Measurements from ENCODE around the gene PAK4. TPM values are rescaled to one million over a fixed set of nuclear protein-coding genes. Genes with fewer than 3 reads are reported as not detected.
A peak's percentile ranks its signal among the peaks of the same experiment; 100 is the strongest.

Gene PAK4
- total RNA-seq, 1 experiment from 2014 or later, result 55.2 TPM

DNA sequence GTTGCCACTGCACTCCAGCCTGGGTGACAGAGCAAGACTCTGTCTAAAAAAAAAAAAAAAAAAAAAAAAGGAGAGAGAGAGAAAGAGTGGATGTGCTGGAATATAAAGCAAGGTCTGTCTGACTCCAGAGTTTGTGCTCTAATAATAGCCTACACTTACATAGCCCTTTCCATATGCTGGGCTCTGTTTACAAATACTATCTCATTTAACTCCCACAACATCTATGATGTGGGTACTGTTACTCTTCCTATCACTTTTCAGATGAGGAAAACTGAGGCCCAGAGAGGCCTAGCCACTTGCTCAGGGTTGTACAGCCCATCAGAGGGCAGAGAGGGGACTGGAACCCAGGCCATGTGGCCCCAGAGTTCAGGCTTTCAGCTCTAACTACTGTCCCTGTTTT, 15.9 kb upstream of the PAK4 start:
- Histone ChIP-seq H3K4me1 (ENCODE audit: insufficient read depth, low read length, poor library complexity, severe bottlenecking) (no peaks in the 10 kb centered on the region), H3K27ac (ENCODE audit: low read depth, low read length, poor library complexity, severe bottlenecking) (no peak overlapping the region), H3K4me3 (ENCODE audit: low read depth, low read length, poor library complexity, severe bottlenecking) (no peak overlapping the region), H3K9me3 (ENCODE audit: low read depth, low read length, poor library complexity, severe bottlenecking) (no peaks in the 10 kb centered on the region), H3K36me3 (ENCODE audit: insufficient read depth, low read length, poor library complexity, severe bottlenecking) (no peaks in the 10 kb centered on the region), H3K27me3 (replicated peaks; ENCODE audit: insufficient read depth, low read depth, low read length, poor library complexity) (no peaks in the 10 kb centered on the region)
- ChIA-PET POLR2A (ENCODE audit: low non-redundant PET) (no interaction called here), CTCF (interaction anchor here (0.7 kb wide), 1 partner anchor 22 kb away, joined by 3 read pairs; no protein-coding TSS in a partner anchor)
- DNase-seq (ENCODE audit: low spot score), result no peak
- intact Hi-C loops (cut with micrococcal nuclease; ENCODE audit: unreplicated experiment), result loop anchor here (10.0 kb wide), 2 partner anchors 135 to 425 kb away; partner anchors contain the start of genes EID2B and FBXO17
- TF ChIP-seq, protein P1, sequence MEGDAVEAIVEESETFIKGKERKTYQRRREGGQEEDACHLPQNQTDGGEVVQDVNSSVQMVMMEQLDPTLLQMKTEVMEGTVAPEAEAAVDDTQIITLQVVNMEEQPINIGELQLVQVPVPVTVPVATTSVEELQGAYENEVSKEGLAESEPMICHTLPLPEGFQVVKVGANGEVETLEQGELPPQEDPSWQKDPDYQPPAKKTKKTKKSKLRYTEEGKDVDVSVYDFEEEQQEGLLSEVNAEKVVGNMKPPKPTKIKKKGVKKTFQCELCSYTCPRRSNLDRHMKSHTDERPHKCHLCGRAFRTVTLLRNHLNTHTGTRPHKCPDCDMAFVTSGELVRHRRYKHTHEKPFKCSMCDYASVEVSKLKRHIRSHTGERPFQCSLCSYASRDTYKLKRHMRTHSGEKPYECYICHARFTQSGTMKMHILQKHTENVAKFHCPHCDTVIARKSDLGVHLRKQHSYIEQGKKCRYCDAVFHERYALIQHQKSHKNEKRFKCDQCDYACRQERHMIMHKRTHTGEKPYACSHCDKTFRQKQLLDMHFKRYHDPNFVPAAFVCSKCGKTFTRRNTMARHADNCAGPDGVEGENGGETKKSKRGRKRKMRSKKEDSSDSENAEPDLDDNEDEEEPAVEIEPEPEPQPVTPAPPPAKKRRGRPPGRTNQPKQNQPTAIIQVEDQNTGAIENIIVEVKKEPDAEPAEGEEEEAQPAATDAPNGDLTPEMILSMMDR (conservative IDR thresholded peaks at IDR 0.05; ENCODE audit: low read depth, low read length), result no peak
- no TSS peak for BruUV-seq (replicated peaks)

DNA sequence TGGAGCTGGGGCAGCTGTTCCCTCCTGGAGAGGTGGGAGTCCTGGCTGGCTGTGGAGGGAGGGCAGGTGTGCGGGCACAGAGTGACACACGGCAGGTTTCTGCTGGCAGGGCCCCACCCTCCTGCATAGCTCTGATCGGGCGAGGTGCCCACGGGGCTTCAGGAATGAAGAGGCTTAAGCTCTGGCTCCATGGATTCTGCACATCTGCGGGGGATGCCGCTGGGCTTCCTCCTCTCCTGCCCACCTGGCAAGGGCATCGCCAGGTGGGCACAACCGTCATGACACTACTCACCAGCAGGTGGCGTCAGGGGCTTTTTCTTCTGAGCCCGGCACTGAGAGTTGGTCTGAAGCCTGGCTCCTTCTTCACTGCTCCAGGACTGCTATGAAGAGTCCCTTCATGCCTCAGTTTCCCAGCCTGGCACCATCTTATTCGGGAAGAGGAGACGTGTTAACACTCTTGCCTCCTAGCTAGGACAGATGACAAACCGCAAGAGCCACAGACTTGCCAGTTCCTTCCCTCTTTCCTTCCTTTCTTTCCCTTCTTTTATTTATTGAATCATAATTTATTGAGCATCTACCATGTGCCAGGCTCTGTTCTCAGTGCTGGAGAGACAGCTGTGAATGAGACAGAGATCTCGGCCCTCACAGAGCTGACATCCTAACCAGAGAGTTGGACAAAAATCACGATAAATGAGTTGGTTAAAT, 15.2 kb upstream of the PAK4 start:
- ChIA-PET CTCF (no interaction called here), POLR2A (ENCODE audit: low non-redundant PET) (interaction anchor here (0.7 kb wide), 1 partner anchor 232 kb away, joined by 5 read pairs; the partner anchor contains the start of gene SAMD4B)
- no peaks in the 10 kb centered on the region for H3K36me3 ChIP-seq (ENCODE audit: insufficient read depth, low read length, poor library complexity, severe bottlenecking)
- no peaks in the 10 kb centered on the region for H3K4me1 ChIP-seq (ENCODE audit: insufficient read depth, low read length, poor library complexity, severe bottlenecking)
- no peaks in the 10 kb centered on the region for H3K9me3 ChIP-seq (ENCODE audit: low read depth, low read length, poor library complexity, severe bottlenecking)
- no peaks in the 10 kb centered on the region for H3K27me3 ChIP-seq (replicated peaks; ENCODE audit: insufficient read depth, low read depth, low read length, poor library complexity)
- H3K4me3 ChIP-seq (ENCODE audit: low read depth, low read length, poor library complexity, severe bottlenecking), result no peak overlapping the region
- intact Hi-C loops (cut with micrococcal nuclease; ENCODE audit: unreplicated experiment), result loop anchor here (10.0 kb wide), 2 partner anchors 136 to 424 kb away; partner anchors contain the start of genes EID2B and FBXO17
- no TSS peak for BruUV-seq (replicated peaks)
- TF ChIP-seq EZH2 (IDR thresholded peaks at IDR 0.05; ENCODE audit: borderline replicate concordance, low read depth, low read length, poor library complexity, severe bottlenecking), result no peak
- TF ChIP-seq, protein P1 (conservative IDR thresholded peaks at IDR 0.05; ENCODE audit: low read depth, low read length), result peak; percentile 89
- H3K27ac ChIP-seq (ENCODE audit: low read depth, low read length, poor library complexity, severe bottlenecking), result no peak overlapping the region
- peak; percentile 60 for DNase-seq (ENCODE audit: low spot score)

DNA sequence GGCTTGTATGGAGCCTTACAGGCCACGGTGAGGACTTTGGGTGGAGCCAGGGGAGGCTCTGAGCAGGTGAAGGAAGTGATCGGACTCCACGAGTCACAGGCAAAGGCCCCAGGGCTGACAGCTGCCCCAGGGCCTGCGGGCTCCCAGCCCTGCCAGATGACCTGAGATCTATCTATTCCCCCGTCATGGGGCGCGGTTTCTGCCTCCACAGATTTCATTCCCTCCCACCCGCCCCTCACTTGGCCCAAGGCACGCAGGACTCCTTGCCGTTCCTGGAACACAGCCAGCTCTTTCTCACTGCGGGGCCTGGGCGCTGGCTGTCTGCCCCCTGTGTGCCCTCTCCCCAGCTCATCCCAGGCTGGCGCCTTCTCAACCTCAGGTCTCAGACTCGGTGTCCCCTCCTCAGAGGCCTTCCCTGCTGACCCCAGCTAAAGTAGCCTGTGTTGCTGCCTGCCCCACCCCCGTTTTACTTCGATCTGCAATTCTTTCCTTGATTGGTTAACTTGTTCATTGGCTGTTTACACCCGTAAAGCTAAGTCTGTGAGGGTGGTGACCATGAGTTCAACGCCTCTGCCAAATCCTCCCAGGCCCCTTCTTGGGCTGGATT, 13.9 kb upstream of the PAK4 start:
- BruUV-seq (replicated peaks), result no TSS peak
- CTCF ChIA-PET, result interaction anchor here (0.6 kb wide), 1 partner anchor 16 kb away, joined by 3 read pairs; no protein-coding TSS in a partner anchor
- H3K27ac ChIP-seq (ENCODE audit: low read depth, low read length, poor library complexity, severe bottlenecking), result no peak overlapping the region
- H3K4me3 ChIP-seq (ENCODE audit: low read depth, low read length, poor library complexity, severe bottlenecking), result no peak overlapping the region
- no peak for TF ChIP-seq EZH2 (IDR thresholded peaks at IDR 0.05; ENCODE audit: borderline replicate concordance, low read depth, low read length, poor library complexity, severe bottlenecking)
- TF ChIP-seq, protein P1 (conservative IDR thresholded peaks at IDR 0.05; ENCODE audit: low read depth, low read length), result no peak
- intact Hi-C loops (cut with micrococcal nuclease; ENCODE audit: unreplicated experiment), result loop anchor here (10.0 kb wide), 2 partner anchors 137 to 423 kb away; partner anchors contain the start of genes EID2B and FBXO17
- H3K9me3 ChIP-seq (ENCODE audit: low read depth, low read length, poor library complexity, severe bottlenecking), result no peaks in the 10 kb centered on the region
- POLR2A ChIA-PET (ENCODE audit: low non-redundant PET), result no interaction called here
- H3K36me3 ChIP-seq (ENCODE audit: insufficient read depth, low read length, poor library complexity, severe bottlenecking), result no peaks in the 10 kb centered on the region
- no peak for DNase-seq (ENCODE audit: low spot score)
- no peaks in the 10 kb centered on the region for H3K4me1 ChIP-seq (ENCODE audit: insufficient read depth, low read length, poor library complexity, severe bottlenecking)
- H3K27me3 ChIP-seq (replicated peaks; ENCODE audit: insufficient read depth, low read depth, low read length, poor library complexity), result no peaks in the 10 kb centered on the region

Measured in A673 (cell line).